GM21723 (cell line): Measurements from ENCODE around the gene PLOD3.
"Not testable (repeated sequence)": the region's sequence is repeated elsewhere in the genome, so short reads cannot be mapped to it uniquely, and the experiment has no call there.

Source experiments
- ATAC-seq: cut with Tn5 transposase; IDR thresholded peaks from one replicate; pipeline ENCODE4 v1.9.1; 2021; ENCODE audit warnings: mild to moderate bottlenecking, moderate library complexity; ENCODE audit not compliant: unreplicated experiment

Gene PLOD3

GRCh38 chr7:101216001-101216859, 1.2 kb downstream of the PLOD3 start:
- no peak for ATAC-seq

DNA sequence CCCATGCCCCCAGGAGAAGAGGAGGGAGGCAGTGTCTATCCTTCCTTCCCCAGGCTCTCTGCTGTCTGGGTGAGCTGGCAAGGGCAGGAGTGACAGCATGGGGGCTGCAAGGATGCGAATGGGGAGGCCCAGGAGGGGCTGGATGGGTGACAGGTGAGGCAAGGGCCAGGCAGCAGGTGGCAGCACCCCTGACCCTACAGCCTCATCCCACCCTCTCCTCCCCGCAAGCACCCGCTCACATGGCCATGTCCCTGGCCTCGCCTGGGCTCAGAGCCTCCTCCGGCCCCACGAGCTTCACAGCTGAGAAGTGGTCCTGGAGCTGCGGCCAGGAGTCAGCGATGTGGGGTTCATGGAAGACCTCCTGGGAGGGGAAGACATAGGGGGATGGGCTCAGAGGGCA, 5.4 kb downstream of the PLOD3 start:
- no peak for ATAC-seq

- no peak for ATAC-seq
Observed at GRCh38 chr7:101211501-101211900, 5.9 kb downstream of the PLOD3 start.

- ATAC-seq, result no peak
Observed at GRCh38 chr7:101210143-101210542, 7.2 kb downstream of the PLOD3 start.

DNA sequence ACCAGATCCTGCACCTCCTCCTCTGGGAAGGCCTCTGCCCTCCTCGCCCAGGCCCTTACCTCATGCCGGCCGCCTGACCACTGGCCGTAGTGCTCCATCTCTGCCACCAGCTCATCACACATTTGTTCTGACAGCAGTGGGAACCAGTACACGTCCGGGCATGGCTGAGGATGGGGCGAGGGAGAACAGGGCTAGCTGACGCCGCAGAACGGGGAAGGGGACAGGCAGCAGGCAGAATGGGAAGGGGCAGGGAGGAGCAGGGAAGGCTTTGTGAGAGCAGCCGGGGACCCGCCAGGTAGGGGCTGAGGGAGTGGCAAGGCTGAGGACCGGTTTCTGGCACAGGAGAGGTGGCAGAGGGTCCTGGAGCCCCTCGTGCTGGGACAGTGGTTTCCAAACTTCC, 8.6 kb downstream of the PLOD3 start:
- ATAC-seq, result no peak

GRCh38 chr7:101207459-101207858, 9.9 kb downstream of the PLOD3 start:
- ATAC-seq, result no peak

DNA sequence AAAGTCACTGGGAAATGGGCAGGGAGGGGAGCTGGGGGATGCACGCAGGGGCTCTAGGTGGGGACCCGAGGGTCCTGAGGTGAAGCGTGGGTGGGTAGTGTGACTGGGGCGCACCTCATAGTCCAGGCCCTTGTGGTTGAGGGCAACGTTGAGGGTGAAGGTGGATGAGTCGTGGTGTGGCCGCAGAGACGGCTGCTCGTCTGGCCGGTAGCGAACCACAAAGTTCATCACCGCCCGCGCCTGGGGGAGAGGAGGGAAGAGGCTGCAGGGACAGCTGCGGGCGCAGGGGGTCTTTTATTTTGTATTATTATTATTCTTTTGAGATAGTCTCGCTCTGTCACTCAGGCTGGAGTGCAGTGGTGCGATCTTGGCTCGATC, 10.7 kb downstream of the PLOD3 start:
- no peak for ATAC-seq

DNA sequence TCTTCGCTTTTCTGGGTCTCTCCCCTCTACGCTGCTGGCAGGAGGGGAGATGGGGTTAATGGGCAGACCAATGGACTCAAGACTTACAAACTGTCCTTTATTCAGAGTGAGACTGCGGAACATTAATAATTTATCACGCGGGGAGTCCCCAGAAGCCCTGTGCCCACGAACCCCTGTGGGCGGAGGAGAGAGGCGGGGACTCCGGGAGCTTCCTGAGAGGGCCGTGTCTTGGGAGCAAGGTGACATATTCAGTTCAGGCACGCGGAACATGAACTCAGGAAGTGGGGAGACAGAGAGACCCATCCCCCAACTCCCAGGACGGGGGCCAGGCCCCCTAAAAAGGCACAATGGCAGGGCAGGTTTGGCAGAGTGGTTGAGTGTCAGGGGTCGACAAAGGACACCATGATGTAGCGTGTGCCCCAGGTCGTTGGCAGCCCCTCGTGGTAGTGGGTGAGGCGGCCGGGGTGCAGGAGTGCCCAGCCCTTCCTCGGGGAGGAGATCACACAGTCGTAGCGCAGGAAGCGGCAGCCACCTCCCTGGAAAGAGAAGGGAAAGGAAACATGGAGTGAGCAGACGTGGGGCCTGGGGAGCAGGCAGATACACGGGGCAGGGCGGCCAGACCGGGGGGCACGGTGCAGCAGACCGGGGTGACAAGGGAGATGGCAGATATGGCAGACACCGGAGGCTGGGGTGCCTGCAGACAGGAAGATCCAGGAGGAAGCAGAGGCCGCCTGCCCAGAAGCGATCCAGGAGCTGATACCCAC, 11.3 kb downstream of the PLOD3 start:
- no peak for ATAC-seq

GRCh38 chr7:101203740-101204738, 13.3 kb downstream of the PLOD3 start:
- not testable (repeated sequence) for ATAC-seq

DNA sequence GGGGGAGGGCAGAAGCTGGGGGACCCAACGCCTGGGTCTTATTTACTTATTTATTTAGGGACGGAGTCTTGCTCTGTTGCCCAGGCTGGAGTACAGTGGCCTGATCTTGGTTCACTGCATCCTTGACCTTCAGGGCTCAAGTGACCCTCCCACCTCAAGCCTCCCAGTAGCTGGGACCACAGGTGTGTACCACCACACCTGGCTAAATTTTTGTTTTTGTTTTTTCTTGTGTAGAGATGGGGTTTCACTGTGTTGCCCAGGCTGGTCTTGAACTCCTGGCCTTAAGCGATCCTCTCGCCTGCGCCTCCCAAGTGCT, 14.8 kb downstream of the PLOD3 start:
- no peak for ATAC-seq

DNA sequence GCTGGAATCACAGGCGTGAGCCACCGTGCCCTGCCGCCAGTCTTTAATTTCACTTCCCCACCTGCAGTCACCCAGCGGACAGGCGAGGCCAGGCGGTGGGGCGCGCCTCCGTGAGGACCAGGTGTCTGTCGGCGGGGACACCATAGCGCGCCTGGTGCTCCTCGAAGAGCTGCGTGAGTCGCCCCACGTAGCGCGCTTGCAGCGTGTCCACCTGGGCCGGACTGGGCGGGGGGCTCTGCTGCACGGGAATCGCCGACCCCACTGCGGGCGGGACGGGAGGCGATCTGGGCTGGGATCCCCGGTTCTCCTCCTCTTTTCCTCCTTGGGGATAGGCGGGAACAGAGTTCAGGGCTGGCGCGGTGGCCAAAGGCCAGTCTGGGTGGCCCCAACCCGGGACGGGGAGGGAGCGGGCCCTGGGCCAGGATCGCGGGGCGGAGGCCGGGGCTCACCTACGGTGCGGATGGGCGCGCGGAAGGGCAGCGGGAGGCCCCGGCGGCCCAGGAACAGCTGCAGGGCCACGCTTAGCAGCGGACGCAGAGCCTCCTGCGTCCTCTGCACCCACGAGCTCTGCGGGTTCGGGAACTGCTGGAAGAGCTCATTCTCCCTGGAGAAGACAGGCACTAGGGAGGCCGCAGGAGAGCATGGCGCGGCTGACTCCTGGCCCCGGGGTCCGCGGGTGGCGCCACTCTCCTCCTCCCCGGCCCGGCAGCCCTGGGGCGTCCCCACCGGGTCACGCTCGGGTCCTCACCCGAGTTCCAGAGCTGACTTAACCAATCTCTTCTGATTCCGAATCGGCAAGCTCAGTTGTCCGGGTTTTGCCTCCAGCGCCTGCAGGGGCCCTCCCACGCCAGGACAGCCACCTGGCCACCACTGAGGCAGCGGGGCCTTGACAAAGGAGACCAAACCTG, 15.4 kb downstream of the PLOD3 start:
- ATAC-seq, result no peak

DNA sequence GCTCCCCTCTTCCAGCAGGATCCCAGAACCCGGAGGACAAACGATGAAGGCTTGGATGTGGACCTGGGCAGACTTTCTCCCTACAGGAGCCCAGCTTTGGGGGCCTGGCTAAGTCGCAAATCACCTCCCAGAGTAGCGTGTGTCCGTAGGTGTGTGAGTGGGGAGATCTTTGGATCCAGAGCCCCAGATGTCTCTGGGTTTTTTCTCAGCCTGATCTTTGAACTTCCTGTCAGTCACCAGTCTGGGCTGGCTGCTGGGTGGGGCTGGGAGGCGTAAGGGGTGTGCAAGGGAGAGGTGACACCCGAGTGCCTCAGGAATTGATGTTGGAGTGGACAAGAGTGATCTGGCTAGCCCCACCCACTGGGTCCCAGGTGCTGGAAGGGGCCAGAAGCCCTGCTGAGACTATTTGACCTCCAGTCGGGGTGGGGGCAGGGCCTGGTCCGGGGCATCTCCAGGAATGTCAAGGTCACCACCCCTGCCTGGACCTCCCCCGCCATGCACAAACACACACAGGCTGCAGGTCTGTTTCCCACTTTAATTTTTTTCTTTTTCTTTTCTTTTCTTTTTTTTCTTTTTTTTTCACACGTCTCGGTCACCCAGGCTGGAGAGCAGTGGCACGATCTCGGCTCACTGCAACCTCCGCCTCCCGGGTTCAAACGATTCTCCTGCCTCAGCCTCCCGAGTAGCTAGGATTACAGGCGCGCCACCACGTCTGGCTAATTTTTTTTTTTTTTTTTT, 16.4 kb downstream of the PLOD3 start, which contains the start of gene MOGAT3:
Gene MOGAT3, minus strand, starts transcription at position 175 of the 738 bp plus-strand sequence. CDS start 182 bp downstream, outside the sequence.
- ATAC-seq, result no peak

GRCh38 chr7:101200504-101200861, 16.9 kb downstream of the PLOD3 start:
- no peak for ATAC-seq

DNA sequence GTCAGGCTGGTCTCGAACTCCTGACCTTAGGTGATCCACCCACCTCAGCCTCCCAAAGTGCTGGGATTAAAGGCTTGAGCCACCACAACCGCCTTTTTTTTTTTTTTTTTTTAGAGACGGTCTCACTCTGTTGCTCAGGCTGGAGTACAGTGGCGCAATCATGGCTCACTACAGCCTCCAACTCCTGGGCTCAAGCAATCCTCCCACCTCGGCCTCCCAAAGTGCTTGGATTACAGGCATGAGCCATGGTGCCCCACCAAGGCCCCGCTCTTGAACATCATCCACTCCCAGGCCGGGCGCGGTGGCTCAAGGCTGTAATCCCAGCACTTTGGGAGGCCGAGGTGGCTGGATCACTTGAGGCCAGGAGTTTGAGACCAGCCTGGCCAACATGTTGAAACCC, 17.9 kb downstream of the PLOD3 start:
- not testable (repeated sequence) for ATAC-seq

DNA sequence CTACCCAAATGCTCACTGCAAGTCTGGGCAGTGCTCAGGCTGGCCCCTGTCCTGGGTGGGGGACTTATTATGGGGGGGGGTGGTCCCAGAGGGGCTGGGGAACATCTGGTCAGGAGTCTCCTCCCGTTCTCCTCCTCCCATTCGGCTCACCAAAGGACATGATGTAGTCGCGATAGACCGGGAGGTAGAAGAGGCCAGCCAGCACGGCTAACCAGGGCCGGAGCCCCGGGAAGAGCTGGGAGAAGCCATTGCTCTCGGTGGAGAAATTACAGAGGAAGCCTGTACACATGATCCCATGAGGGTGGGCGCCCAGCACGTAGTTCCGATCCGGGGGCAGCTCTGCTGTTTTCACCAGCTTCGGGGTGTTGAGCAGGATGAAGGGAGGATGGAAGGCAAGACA, 18.9 kb downstream of the PLOD3 start:
- no peak for ATAC-seq

GRCh38 chr7:101197991-101198390, 19.4 kb downstream of the PLOD3 start:
- ATAC-seq, result no peak

DNA sequence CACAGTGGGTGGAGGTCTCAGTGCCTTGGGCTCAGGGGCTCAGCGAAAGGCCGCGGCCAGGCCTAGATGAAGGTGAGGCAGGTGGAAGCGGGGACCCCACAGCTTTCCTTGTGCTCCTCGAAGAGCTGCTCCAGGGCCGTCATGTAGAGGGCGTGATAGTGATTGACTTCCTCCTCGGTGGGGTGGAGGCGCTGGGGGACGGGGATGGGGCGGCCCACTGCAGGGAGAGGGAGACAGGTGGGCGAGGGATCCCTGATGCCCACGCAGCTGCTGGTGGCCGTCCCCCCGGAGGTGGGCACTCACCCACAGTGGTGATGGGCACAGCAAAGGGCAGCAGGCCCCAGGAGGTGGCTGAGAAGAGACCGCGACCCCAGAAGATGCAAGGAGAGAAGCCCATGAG, 21.5 kb downstream of the PLOD3 start:
- ATAC-seq, result no peak

- no peak for ATAC-seq
Observed at GRCh38 chr7:101189109-101189508, 28.3 kb downstream of the PLOD3 start.

GRCh38 chr7:101186844-101187428, 30.4 kb downstream of the PLOD3 start:
- no peak for ATAC-seq
